ENCODE measurements around the gene TSNAX. TPM values are rescaled to one million over a fixed set of nuclear protein-coding genes. Genes with fewer than 3 reads are reported as not detected.

The TSNAX gene
- total RNA-seq, 1 donor from 2014 or later: 61.0 TPM

GRCh38 chr1:231571904-231572303 is 43.4 kb downstream of the TSNAX start:
- no peak overlapping the region for H3K4me2 ChIP-seq
- no peaks in the 10 kb centered on the region for H3K4me1 ChIP-seq
- no peaks in the 10 kb centered on the region for H3K4me1 Mint-ChIP-seq
- no peaks in the 10 kb centered on the region for H3K9me3 Mint-ChIP-seq
- TF ChIP-seq EZH2phosphoT487 (IDR thresholded peaks at IDR 0.05) (no peak), EZH2 (IDR thresholded peaks at IDR 0.05) (no peak), CTCF (IDR thresholded peaks at IDR 0.05) (no peak)
- no peak for DNase-seq (ENCODE audit: low spot score)
- no peak overlapping the region for H3K4me3 Mint-ChIP-seq
- no peak overlapping the region for H2AFZ ChIP-seq (replicated peaks)
- H3K79me2 ChIP-seq (ENCODE audit: low read depth): no peaks in the 10 kb centered on the region
- H3F3A ChIP-seq (ENCODE audit: low read depth): no peaks in the 10 kb centered on the region
- no peaks in the 10 kb centered on the region for H3K27me3 ChIP-seq
- H3K36me3 ChIP-seq: no peaks in the 10 kb centered on the region
- no peak overlapping the region for H3K27ac Mint-ChIP-seq
- H3K27me3 Mint-ChIP-seq (ENCODE audit: insufficient read depth, low read depth): peaks cover 4% of the 10 kb centered on the region
- no peaks in the 10 kb centered on the region for H4K20me1 ChIP-seq (ENCODE audit: low read depth)
- H3K36me3 Mint-ChIP-seq: peaks cover 5% of the 10 kb centered on the region
- no peak overlapping the region for H3K27ac ChIP-seq
- H3K9me3 ChIP-seq (ENCODE audit: low read depth): no peaks in the 10 kb centered on the region
- H3K9ac ChIP-seq: no peak overlapping the region
- H3K4me3 ChIP-seq: no peak overlapping the region

DNA sequence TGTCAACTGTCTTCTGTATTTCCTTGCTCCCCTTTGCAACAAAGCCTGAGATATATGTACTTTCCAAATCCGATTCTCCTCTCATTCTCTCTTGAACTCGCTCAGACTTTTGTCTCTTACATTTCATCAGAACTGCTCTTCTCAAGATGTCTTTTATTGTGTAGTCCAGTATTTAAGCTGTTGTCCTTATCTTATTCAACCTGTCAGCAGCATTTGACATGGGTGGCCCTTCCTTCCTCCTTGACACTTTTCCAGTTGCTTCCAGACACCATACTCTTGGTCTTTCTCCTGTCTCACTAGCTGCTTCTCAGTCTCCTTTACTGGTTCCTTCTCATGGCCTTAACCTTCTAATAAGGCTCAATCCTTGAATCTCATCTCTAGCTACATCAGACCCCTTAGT is 47.0 kb downstream of the TSNAX start:
- H3K27ac Mint-ChIP-seq: no peak overlapping the region

DNA sequence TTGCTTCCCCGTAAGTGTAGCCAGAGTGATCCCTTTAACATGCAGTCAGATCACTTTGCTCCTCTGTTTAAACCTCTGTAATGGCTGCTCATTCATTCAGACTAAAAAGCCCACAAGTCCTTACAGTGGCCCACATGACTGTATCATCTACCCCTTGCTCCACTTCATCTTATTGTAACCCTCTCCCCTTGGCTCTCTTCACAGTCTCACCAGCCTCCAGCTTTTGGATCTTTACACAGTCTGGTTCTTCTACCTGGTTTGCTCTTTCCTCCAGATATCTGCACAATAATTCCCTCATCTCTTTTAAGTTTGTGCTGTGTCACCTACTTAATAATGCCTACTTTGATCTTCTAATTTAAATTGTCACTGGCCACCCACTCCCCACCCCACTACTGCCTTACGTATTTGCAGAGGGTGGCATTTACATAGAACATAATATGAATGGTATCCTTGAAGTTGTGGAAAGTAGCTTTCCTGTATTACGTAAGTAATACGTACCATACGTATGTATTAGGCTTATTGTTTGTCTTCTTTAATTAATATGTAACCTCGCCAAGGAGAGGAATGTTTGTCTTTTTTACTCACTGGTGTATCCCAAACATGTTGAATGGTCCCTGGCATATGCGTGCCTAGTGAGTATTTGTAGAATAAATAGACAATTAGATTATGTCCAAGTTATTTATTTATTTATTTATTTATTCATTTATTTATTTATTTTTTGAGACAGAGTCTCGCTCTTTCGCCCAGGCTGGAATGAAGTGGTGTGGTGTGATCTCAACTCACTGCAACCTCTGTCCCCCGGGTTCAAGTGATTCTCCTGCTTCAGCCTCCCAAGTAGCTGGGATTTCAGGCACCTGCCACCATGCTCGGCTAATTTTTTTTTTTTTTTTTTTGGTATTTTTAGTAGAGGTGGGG is 48.6 kb downstream of the TSNAX start:
- Histone ChIP-seq H3F3A (ENCODE audit: low read depth) (no peaks in the 10 kb centered on the region), H3K9me3 (ENCODE audit: low read depth) (no peaks in the 10 kb centered on the region), H3K4me2 (no peak overlapping the region), H2AFZ (replicated peaks) (no peak overlapping the region), H3K27me3 (no peaks in the 10 kb centered on the region), H3K9ac (no peak overlapping the region), H3K4me3 (no peak overlapping the region), H4K20me1 (ENCODE audit: low read depth) (no peaks in the 10 kb centered on the region), H3K36me3 (no peaks in the 10 kb centered on the region), H3K79me2 (ENCODE audit: low read depth) (no peaks in the 10 kb centered on the region), H3K4me1 (no peaks in the 10 kb centered on the region), H3K27ac (no peak overlapping the region)
- H3K4me3 Mint-ChIP-seq: no peak overlapping the region
- no peak overlapping the region for H3K27ac Mint-ChIP-seq
- no peak for DNase-seq (ENCODE audit: low spot score)
- peaks cover 2% of the 10 kb centered on the region for H3K36me3 Mint-ChIP-seq
- no peaks in the 10 kb centered on the region for H3K9me3 Mint-ChIP-seq
- no peaks in the 10 kb centered on the region for H3K4me1 Mint-ChIP-seq
- TF ChIP-seq EZH2 (IDR thresholded peaks at IDR 0.05): no peak
- no peak for TF ChIP-seq EZH2phosphoT487 (IDR thresholded peaks at IDR 0.05)
- TF ChIP-seq CTCF (IDR thresholded peaks at IDR 0.05): no peak
- no peaks in the 10 kb centered on the region for H3K27me3 Mint-ChIP-seq (ENCODE audit: insufficient read depth, low read depth)

More for the DNA sequence above, 47.0 kb downstream of the TSNAX start:
- no peaks in the 10 kb centered on the region for H3K4me1 ChIP-seq
- no peaks in the 10 kb centered on the region for H3K36me3 ChIP-seq
- no peaks in the 10 kb centered on the region for H3K9me3 Mint-ChIP-seq
- H3K4me1 Mint-ChIP-seq: no peaks in the 10 kb centered on the region
- H3K9me3 ChIP-seq (ENCODE audit: low read depth): no peaks in the 10 kb centered on the region
- no peak overlapping the region for H3K4me3 ChIP-seq
- H3K4me2 ChIP-seq: no peak overlapping the region
- H4K20me1 ChIP-seq (ENCODE audit: low read depth): no peaks in the 10 kb centered on the region
- no peak for DNase-seq (ENCODE audit: low spot score)
- no peak overlapping the region for H2AFZ ChIP-seq (replicated peaks)
- TF ChIP-seq EZH2 (IDR thresholded peaks at IDR 0.05): no peak
- no peak for TF ChIP-seq EZH2phosphoT487 (IDR thresholded peaks at IDR 0.05)
- no peak for TF ChIP-seq CTCF (IDR thresholded peaks at IDR 0.05)
- no peaks in the 10 kb centered on the region for H3K27me3 Mint-ChIP-seq (ENCODE audit: insufficient read depth, low read depth)
- no peak overlapping the region for H3K4me3 Mint-ChIP-seq
- no peaks in the 10 kb centered on the region for H3K27me3 ChIP-seq
- H3K9ac ChIP-seq: no peak overlapping the region
- no peaks in the 10 kb centered on the region for H3F3A ChIP-seq (ENCODE audit: low read depth)
- H3K79me2 ChIP-seq (ENCODE audit: low read depth): no peaks in the 10 kb centered on the region
- peaks cover 2% of the 10 kb centered on the region for H3K36me3 Mint-ChIP-seq
- H3K27ac ChIP-seq: no peak overlapping the region
